ENCODE measurements around the gene COX6B1.

COX6B1 gene

DNA sequence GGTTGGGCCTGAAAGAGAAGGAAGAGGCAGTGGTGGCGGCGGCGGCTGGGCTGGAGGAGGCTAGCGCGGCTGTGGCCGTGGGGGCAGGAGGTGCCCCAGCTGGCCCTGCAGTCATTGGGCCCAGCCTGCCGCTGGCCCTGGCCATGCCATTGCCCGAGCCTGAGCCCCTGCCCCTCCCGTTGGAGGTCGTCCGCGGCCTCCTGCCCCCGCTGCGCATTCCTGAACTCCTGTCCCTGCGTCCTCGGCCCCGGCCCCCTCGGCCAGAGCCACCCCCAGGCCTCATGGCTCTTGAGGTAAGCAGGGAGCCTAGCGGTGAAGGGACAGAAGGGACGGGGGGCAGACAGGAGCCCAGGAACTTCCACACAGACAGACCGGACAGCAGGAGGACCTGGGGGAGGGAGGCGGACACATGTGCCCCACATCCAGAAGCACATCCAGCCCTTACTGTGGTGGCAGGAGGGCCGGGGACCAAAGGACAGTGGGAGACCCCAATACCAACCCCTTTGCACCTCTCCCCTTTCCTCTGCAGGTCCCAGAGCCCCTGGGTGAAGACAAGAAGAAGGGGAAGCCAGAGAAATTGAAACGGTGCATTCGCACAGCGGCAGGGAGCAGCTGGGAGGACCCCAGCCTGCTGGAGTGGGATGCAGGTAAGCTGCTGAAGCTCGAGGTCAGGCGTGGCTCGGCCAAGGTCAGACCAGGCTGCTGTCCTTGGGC is 14.2 kb upstream of the COX6B1 start:
- no peak overlapping the region for H3K14ac ChIP-seq (ENCODE audit: low read length in 2 of 2)
- no peak overlapping the region for H3K4me2 ChIP-seq (ENCODE audit: low read length, poor library complexity, severe bottlenecking)
- DNase-seq = no peak
- H3K4me3 ChIP-seq (ENCODE audit: insufficient read depth in 1 of 2, low read depth in 1 of 2, low read length in 2 of 2) = no peak overlapping the region
- peaks cover 71 to 77% of the 10 kb centered on the region in 2 experiments for H3K36me3 ChIP-seq (ENCODE audit: control insufficient read depth in 1 of 2, insufficient read depth in 2 of 2, low read depth in 1 of 2, low read length in 2 of 2)
- H3K27me3 ChIP-seq (ENCODE audit: control insufficient read depth in 1 of 2, insufficient read depth in 1 of 2, low read length in 2 of 2) = no peaks in the 10 kb centered on the region
- H4K91ac ChIP-seq (ENCODE audit: low read length) = no peak overlapping the region
- no peak overlapping the region for H2BK5ac ChIP-seq (ENCODE audit: low read depth, low read length, poor library complexity, severe bottlenecking)
- no peak overlapping the region for H2BK15ac ChIP-seq (ENCODE audit: low read depth, poor library complexity, severe bottlenecking)
- no peak overlapping the region for H3K23ac ChIP-seq (ENCODE audit: low read length in 2 of 2)
- no peak overlapping the region for H3K4ac ChIP-seq (ENCODE audit: low read depth in 1 of 2, low read length in 2 of 2)
- H2BK120ac ChIP-seq (ENCODE audit: low read depth, low read length) = no peak overlapping the region
- H3K79me1 ChIP-seq (replicated peaks; ENCODE audit: low read length, poor library complexity, severe bottlenecking) = peaks cover 42% of the 10 kb centered on the region
- H3K4me1 ChIP-seq (ENCODE audit: control insufficient read depth, insufficient read depth, low read depth, low read length) = peaks cover 10% of the 10 kb centered on the region
- no peak overlapping the region for H2AFZ ChIP-seq (ENCODE audit: low read depth, low read length)
- no peak overlapping the region for H3K9ac ChIP-seq (ENCODE audit: low read length)
- H3K27ac ChIP-seq (ENCODE audit: low read length, poor library complexity, severe bottlenecking) = no peak overlapping the region
- no peaks in the 10 kb centered on the region for H3K9me3 ChIP-seq (ENCODE audit: control insufficient read depth, low read length)
- 96% methylated on average over 27 of the region's 29 CpGs for WGBS
- no peak overlapping the region for H2BK12ac ChIP-seq (ENCODE audit: low read length in 2 of 2)
- H2AK5ac ChIP-seq (ENCODE audit: low read length, severe bottlenecking) = no peak overlapping the region
- no peak overlapping the region for H3K18ac ChIP-seq (ENCODE audit: low read depth in 1 of 2, low read length in 2 of 2)
- H4K8ac ChIP-seq (ENCODE audit: low read length) = no peak overlapping the region

DNA sequence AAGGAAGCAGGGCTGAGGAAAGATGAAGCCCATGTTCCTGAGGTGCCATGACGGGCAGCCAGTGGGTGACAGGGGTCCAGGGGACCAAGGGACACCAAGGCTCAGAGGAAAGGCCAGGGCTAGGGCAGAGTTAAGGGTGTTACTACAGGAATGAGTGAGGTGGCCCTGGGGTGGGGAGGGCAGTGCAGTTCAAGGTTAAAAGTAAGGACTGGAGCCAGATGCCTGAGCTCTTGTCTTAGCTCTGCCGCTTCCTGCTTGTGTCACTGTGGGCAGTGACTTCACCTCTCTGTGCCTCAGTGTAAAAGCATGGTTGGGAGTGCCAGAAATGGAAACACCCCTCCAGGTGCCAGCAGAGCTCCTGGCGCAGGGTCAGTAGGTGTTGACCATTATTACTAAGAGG is 11.5 kb upstream of the COX6B1 start:
- Histone ChIP-seq H3K4ac (ENCODE audit: low read depth in 1 of 2, low read length in 2 of 2) (no peak overlapping the region), H4K91ac (ENCODE audit: low read length) (no peak overlapping the region), H3K27me3 (ENCODE audit: control insufficient read depth in 1 of 2, insufficient read depth in 1 of 2, low read length in 2 of 2) (no peaks in the 10 kb centered on the region), H3K36me3 (ENCODE audit: control insufficient read depth in 1 of 2, insufficient read depth in 2 of 2, low read depth in 1 of 2, low read length in 2 of 2) (peaks cover 61% of the 10 kb centered on the region in 2 experiments), H2AK5ac (ENCODE audit: low read length, severe bottlenecking) (no peak overlapping the region), H3K9ac (ENCODE audit: low read length) (no peak overlapping the region), H3K4me1 (ENCODE audit: control insufficient read depth, insufficient read depth, low read depth, low read length) (peaks cover 8% of the 10 kb centered on the region), H2BK15ac (ENCODE audit: low read depth, poor library complexity, severe bottlenecking) (no peak overlapping the region), H3K9me3 (ENCODE audit: control insufficient read depth, low read length) (no peaks in the 10 kb centered on the region), H3K18ac (ENCODE audit: low read depth in 1 of 2, low read length in 2 of 2) (no peak overlapping the region), H4K8ac (ENCODE audit: low read length) (no peak overlapping the region), H2BK120ac (ENCODE audit: low read depth, low read length) (no peak overlapping the region), H3K27ac (ENCODE audit: low read length, poor library complexity, severe bottlenecking) (no peak overlapping the region), H3K79me1 (replicated peaks; ENCODE audit: low read length, poor library complexity, severe bottlenecking) (peaks cover 26% of the 10 kb centered on the region), H3K23ac (ENCODE audit: low read length in 2 of 2) (no peak overlapping the region), H3K14ac (ENCODE audit: low read length in 2 of 2) (no peak overlapping the region), H2AFZ (ENCODE audit: low read depth, low read length) (no peak overlapping the region), H3K4me3 (ENCODE audit: insufficient read depth in 1 of 2, low read depth in 1 of 2, low read length in 2 of 2) (no peak overlapping the region), H2BK5ac (ENCODE audit: low read depth, low read length, poor library complexity, severe bottlenecking) (no peak overlapping the region), H3K4me2 (ENCODE audit: low read length, poor library complexity, severe bottlenecking) (no peak overlapping the region), H2BK12ac (ENCODE audit: low read length in 2 of 2) (no peak overlapping the region)
- 96% methylated on average over 3 of the region's 3 CpGs for WGBS
- no peak for DNase-seq

DNA sequence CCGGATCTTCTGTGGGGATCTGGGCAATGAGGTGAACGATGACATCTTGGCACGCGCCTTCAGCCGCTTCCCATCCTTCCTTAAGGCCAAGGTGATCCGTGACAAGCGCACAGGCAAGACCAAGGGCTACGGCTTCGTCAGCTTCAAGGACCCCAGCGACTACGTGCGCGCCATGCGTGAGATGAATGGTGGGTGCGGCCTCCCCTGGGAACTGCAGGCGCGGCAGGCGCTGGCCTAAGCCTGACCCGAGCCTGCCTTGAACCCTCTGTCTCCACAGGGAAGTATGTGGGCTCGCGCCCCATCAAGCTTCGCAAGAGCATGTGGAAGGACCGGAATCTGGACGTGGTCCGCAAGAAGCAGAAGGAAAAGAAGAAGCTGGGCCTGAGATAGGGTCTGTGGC is 11.0 kb upstream of the COX6B1 start:
- H3K4ac ChIP-seq (ENCODE audit: low read depth in 1 of 2, low read length in 2 of 2) = no peak overlapping the region
- H3K9me3 ChIP-seq (ENCODE audit: control insufficient read depth, low read length) = no peaks in the 10 kb centered on the region
- WGBS = 97% methylated on average over 22 of the region's 25 CpGs

DNA sequence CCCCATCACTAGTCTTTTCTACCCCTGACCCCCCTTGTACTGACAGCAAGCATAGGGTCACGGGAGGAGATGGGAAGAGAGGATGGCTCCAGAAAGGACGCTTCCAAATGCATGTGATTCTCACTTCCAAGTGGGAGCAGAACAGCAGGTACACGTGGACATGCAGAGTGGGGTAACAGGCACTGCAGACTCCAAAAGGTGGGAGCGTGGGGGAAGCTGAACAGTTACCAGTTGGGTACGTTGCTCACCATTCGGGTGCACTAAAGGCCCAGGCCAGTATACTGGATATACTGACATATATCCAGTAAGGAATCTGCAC is 8.8 kb upstream of the COX6B1 start:
- Histone ChIP-seq H3K9me3 (ENCODE audit: control insufficient read depth, low read length) (no peaks in the 10 kb centered on the region), H4K8ac (ENCODE audit: low read length) (peak overlapping the region; percentile 43), H2BK15ac (ENCODE audit: low read depth, poor library complexity, severe bottlenecking) (no peak overlapping the region), H2BK5ac (ENCODE audit: low read depth, low read length, poor library complexity, severe bottlenecking) (no peak overlapping the region), H2BK12ac (ENCODE audit: low read length in 2 of 2) (peak overlapping the region in 1 of 2 experiments; percentile 7), H3K79me1 (replicated peaks; ENCODE audit: low read length, poor library complexity, severe bottlenecking) (peaks cover 4% of the 10 kb centered on the region), H3K14ac (ENCODE audit: low read length in 2 of 2) (no peak overlapping the region), H3K27ac (ENCODE audit: low read length, poor library complexity, severe bottlenecking) (no peak overlapping the region), H3K4me1 (ENCODE audit: control insufficient read depth, insufficient read depth, low read depth, low read length) (peaks cover 18% of the 10 kb centered on the region), H2BK120ac (ENCODE audit: low read depth, low read length) (no peak overlapping the region), H3K23ac (ENCODE audit: low read length in 2 of 2) (no peak overlapping the region), H2AFZ (ENCODE audit: low read depth, low read length) (no peak overlapping the region), H4K91ac (ENCODE audit: low read length) (peak overlapping the region; percentile 43), H3K18ac (ENCODE audit: low read depth in 1 of 2, low read length in 2 of 2) (no peak overlapping the region), H3K27me3 (ENCODE audit: control insufficient read depth in 1 of 2, insufficient read depth in 1 of 2, low read length in 2 of 2) (no peaks in the 10 kb centered on the region), H2AK5ac (ENCODE audit: low read length, severe bottlenecking) (no peak overlapping the region), H3K36me3 (ENCODE audit: control insufficient read depth in 1 of 2, insufficient read depth in 2 of 2, low read depth in 1 of 2, low read length in 2 of 2) (peaks cover 36 to 37% of the 10 kb centered on the region in 2 experiments), H3K9ac (ENCODE audit: low read length) (no peak overlapping the region), H3K4ac (ENCODE audit: low read depth in 1 of 2, low read length in 2 of 2) (no peak overlapping the region), H3K4me3 (ENCODE audit: insufficient read depth in 1 of 2, low read depth in 1 of 2, low read length in 2 of 2) (no peak overlapping the region), H3K4me2 (ENCODE audit: low read length, poor library complexity, severe bottlenecking) (no peak overlapping the region)
- DNase-seq = no peak
- 79% methylated on average over 6 of the region's 6 CpGs for whole genome bisulfite sequencing

More for the DNA sequence above, 11.0 kb upstream of the COX6B1 start:
- H3K27ac ChIP-seq (ENCODE audit: low read length, poor library complexity, severe bottlenecking) = no peak overlapping the region
- no peak overlapping the region for H2BK5ac ChIP-seq (ENCODE audit: low read depth, low read length, poor library complexity, severe bottlenecking)
- H2BK120ac ChIP-seq (ENCODE audit: low read depth, low read length) = no peak overlapping the region
- no peak overlapping the region for H3K14ac ChIP-seq (ENCODE audit: low read length in 2 of 2)
- no peak overlapping the region for H3K4me3 ChIP-seq (ENCODE audit: insufficient read depth in 1 of 2, low read depth in 1 of 2, low read length in 2 of 2)
- H3K4me2 ChIP-seq (ENCODE audit: low read length, poor library complexity, severe bottlenecking) = no peak overlapping the region
- no peak overlapping the region for H2BK15ac ChIP-seq (ENCODE audit: low read depth, poor library complexity, severe bottlenecking)
- H4K8ac ChIP-seq (ENCODE audit: low read length) = no peak overlapping the region
- no peak overlapping the region for H3K23ac ChIP-seq (ENCODE audit: low read length in 2 of 2)
- H3K4me1 ChIP-seq (ENCODE audit: control insufficient read depth, insufficient read depth, low read depth, low read length) = peaks cover 10% of the 10 kb centered on the region
- H2AFZ ChIP-seq (ENCODE audit: low read depth, low read length) = no peak overlapping the region
- H3K18ac ChIP-seq (ENCODE audit: low read depth in 1 of 2, low read length in 2 of 2) = no peak overlapping the region
- no peak overlapping the region for H2AK5ac ChIP-seq (ENCODE audit: low read length, severe bottlenecking)
- no peak overlapping the region for H3K9ac ChIP-seq (ENCODE audit: low read length)
- H4K91ac ChIP-seq (ENCODE audit: low read length) = no peak overlapping the region
- H3K79me1 ChIP-seq (replicated peaks; ENCODE audit: low read length, poor library complexity, severe bottlenecking) = peaks cover 24% of the 10 kb centered on the region
- no peak overlapping the region for H2BK12ac ChIP-seq (ENCODE audit: low read length in 2 of 2)
- H3K27me3 ChIP-seq (ENCODE audit: control insufficient read depth in 1 of 2, insufficient read depth in 1 of 2, low read length in 2 of 2) = no peaks in the 10 kb centered on the region
- H3K36me3 ChIP-seq (ENCODE audit: control insufficient read depth in 1 of 2, insufficient read depth in 2 of 2, low read depth in 1 of 2, low read length in 2 of 2) = peaks cover 56 to 57% of the 10 kb centered on the region in 2 experiments
- no peak for DNase-seq

Measured in mesenchymal stem cell (in vitro differentiated cells and primary cell).